ENCODE data around the gene TMBIM6. TPM values are rescaled to one million over a fixed set of nuclear protein-coding genes. Genes with fewer than 3 reads are reported as not detected.
A peak's percentile ranks its signal among the peaks of the same experiment; 100 is the strongest.
"Not testable (repeated sequence)": the region's sequence is repeated elsewhere in the genome, so short reads cannot be mapped to it uniquely, and the experiment has no call there.

Gene TMBIM6
- polyA plus RNA-seq, 2 of the 4 experiments (the other 2 are of a cell fraction) = 331 to 1,255 TPM

GRCh38 chr12:49779581-49779980, 38.2 kb downstream of the TMBIM6 start:
- WGBS (ENCODE audit: missing lambda C conversion rate) = 46% methylated on average over 2 of the region's 2 CpGs
- H3K4me1 ChIP-seq = peaks cover 7% of the 10 kb centered on the region

DNA sequence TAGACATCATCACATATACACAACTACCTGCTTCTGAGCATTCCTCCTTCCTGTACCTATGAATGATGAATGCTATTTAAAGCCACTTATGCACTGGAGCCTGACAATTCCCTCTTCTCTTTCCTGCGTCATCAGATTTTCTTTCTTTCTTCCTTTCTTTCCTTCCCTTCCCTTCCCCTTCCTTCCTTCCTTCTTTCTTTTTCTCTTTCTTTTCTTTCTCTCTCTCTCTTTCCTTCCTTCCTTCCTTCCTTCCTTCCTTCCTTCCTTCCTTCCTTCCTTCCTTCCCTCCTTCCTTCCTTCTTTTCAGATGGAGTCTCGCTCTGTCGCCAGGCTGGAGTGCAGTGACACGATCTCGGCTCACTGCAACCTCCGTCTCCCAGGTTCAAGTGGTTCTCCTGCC, 39.6 kb downstream of the TMBIM6 start:
- CTCF ChIA-PET = interaction anchor here (0.6 to 5.9 kb wide), 8 partner anchors 13 to 290 kb away, joined by 3 to 69 read pairs (median 3); partner anchors contain the start of gene TMBIM6
- H3K9me3 ChIP-seq; ATAC-seq; POLR2A ChIA-PET; H3K4me2 ChIP-seq; H3K27ac ChIP-seq; FAIRE-seq; DNase-seq (ENCODE audit: low read depth in 1 of 2, low spot score in 1 of 2); H3K4me3 ChIP-seq: not testable (repeated sequence)
- peaks cover 17% of the 10 kb centered on the region for H3K4me1 ChIP-seq
- 95% methylated on average over 6 of the region's 6 CpGs for WGBS (ENCODE audit: missing lambda C conversion rate)

More at GRCh38 chr12:49779581-49779980, 38.2 kb downstream of the TMBIM6 start:
- H3K4me2 ChIP-seq = no peak overlapping the region
- FAIRE-seq = no peak
- no peak for TF ChIP-seq MAFK (IDR thresholded peaks at IDR 0.05; ENCODE audit: partially characterized antibody)
- no peak for TF ChIP-seq RFX5 (IDR thresholded peaks at IDR 0.05)
- TF ChIP-seq, protein P1, sequence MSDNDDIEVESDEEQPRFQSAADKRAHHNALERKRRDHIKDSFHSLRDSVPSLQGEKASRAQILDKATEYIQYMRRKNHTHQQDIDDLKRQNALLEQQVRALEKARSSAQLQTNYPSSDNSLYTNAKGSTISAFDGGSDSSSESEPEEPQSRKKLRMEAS (IDR thresholded peaks at IDR 0.05) = no peak
- TF ChIP-seq USF2 (IDR thresholded peaks at IDR 0.05) = no peak
- no peak for TF ChIP-seq FOSB (CRISPR knock-in tag; IDR thresholded peaks at IDR 0.05)
- TF ChIP-seq POLR2A (IDR thresholded peaks at IDR 0.05; ENCODE audit: low read length) = no peak
- no peak for TF ChIP-seq ZFP36 (IDR thresholded peaks at IDR 0.05; ENCODE audit: borderline replicate concordance, partially characterized antibody)
- no peak for TF ChIP-seq SREBF2 (IDR thresholded peaks at IDR 0.05)
- TF ChIP-seq EHF (CRISPR knock-in tag; IDR thresholded peaks at IDR 0.05) = no peak
- TF ChIP-seq PHF8 (IDR thresholded peaks at IDR 0.05; ENCODE audit: borderline replicate concordance, low read depth) = no peak
- no peak for TF ChIP-seq NR3C1 (IDR thresholded peaks at IDR 0.05)
- TF ChIP-seq RAD21 (conservative IDR thresholded peaks at IDR 0.05 in 1 of 2, IDR thresholded peaks at IDR 0.05 in 1 of 2) = no peak
- no peak for TF ChIP-seq HES2 (IDR thresholded peaks at IDR 0.05)
- TF ChIP-seq HDAC2 (IDR thresholded peaks at IDR 0.05) = no peak
- TF ChIP-seq BCL3 (IDR thresholded peaks at IDR 0.05) = no peak
- TF ChIP-seq SMC3 (IDR thresholded peaks at IDR 0.05) = no peak
- no peak for TF ChIP-seq KDM1A (IDR thresholded peaks at IDR 0.05; ENCODE audit: low read depth)
- no peak for TF ChIP-seq FOSL2 (IDR thresholded peaks at IDR 0.05)
- TF ChIP-seq FOSL2 (CRISPR knock-in tag; IDR thresholded peaks at IDR 0.05) = no peak
- TF ChIP-seq CHD4 (IDR thresholded peaks at IDR 0.05; ENCODE audit: borderline replicate concordance) = no peak
- no peak overlapping the region for H3K27ac ChIP-seq
- no peaks in the 10 kb centered on the region for H3K9me3 ChIP-seq
- ATAC-seq = no peak
- POLR2A ChIA-PET = no interaction called here
- DNase-seq (ENCODE audit: low read depth in 1 of 2, low spot score in 1 of 2) = no peak
- CTCF ChIA-PET = interaction anchor here (0.6 to 5.9 kb wide), 5 partner anchors 16 to 801 kb away, joined by 3 to 69 read pairs (median 15); partner anchors contain the start of gene WNT1
- H3K4me3 ChIP-seq = no peak overlapping the region

GRCh38 chr12:49783917-49784676, 42.7 kb downstream of the TMBIM6 start:
- DNase-seq (ENCODE audit: low read depth in 1 of 2, low spot score in 1 of 2) (no peak), ATAC-seq (no peak), FAIRE-seq (no peak)
- Histone ChIP-seq H3K4me2 (peak overlapping the region; percentile 49; the same call in 2 of the 3 replicates), H3K9me3 (peaks cover 2% of the 10 kb centered on the region; the same call in 1 of the 3 replicates), H3K4me1 (peaks cover 17% of the 10 kb centered on the region), H3K4me3 (no peak overlapping the region), H3K27ac (peak overlapping the region in 1 of 2 experiments; percentile 57; a peak in 4 of 6 replicates)
- whole genome bisulfite sequencing (ENCODE audit: missing lambda C conversion rate) = 88% methylated on average over 7 of the region's 7 CpGs
- ChIA-PET CTCF (interaction anchor here (0.6 to 3.8 kb wide), 2 partner anchors 54 to 259 kb away, joined by 4 to 18 read pairs; no protein-coding TSS in a partner anchor), POLR2A (no interaction called here)
- TF ChIP-seq, protein P1 (IDR thresholded peaks at IDR 0.05) = no peak
- TF ChIP-seq ZSCAN20 (CRISPR knock-in tag; IDR thresholded peaks at IDR 0.05) (no peak), BCL3 (IDR thresholded peaks at IDR 0.05) (no peak), FOSB (CRISPR knock-in tag; IDR thresholded peaks at IDR 0.05) (no peak)

All from A549 (cell line).